ENCODE results near the gene IMPDH2.

IMPDH2 gene

GRCh38 chr3:49017971-49018706 lies 11.1 kb downstream of the IMPDH2 start, which contains the start of gene DALRD3:
DALRD3 (minus strand) TSS chr3:49018580; CDS start chr3:49018564, 16 bp downstream.
- TF ChIP-seq CTCF (conservative IDR thresholded peaks at IDR 0.05; ENCODE audit: low read depth, low read length), result no peak
- peak within 1 kb of the TSS; percentile 88 for H3K4me3 ChIP-seq (ENCODE audit: low read depth, low read length)
- DNase-seq (ENCODE audit: low read depth), result peak; percentile 72

DNA sequence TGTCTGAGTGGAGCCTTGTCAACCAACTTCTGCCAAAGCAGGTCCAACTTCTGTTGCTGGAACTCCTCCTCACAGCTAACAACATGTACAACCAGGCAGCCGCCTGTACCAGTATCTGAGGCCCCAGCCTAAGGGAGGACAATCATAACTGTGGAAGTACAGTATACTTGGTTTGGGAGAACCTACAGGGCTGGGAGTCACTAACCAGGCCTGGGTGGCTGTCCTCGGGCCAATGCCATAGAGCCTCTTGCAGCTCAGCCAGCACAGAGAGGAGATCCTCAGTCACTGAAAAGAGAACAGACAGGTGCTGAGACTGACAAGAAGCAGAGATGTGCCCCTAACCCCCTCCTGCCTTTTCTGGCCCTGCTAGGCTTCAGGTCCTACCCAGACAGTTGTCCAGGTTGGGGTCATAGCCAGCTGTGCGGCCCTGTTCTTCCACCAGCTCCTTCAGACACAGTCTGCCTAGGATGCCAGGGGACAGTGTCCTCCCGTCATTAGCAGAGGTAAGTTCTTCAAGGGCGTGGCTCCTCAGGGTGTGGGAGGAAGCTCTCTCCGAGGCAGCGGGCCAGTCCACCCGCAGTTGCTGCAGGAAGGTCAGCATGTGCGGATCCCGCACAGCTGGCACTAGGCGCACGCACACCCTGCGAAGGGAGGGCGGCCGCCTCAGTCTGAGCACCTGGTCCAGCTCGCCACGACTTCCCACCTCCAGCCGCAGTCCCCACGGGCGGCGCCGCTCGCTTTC lies 11.8 kb downstream of the IMPDH2 start:
- no peak for DNase-seq (ENCODE audit: low read depth)
- TF ChIP-seq CTCF (conservative IDR thresholded peaks at IDR 0.05; ENCODE audit: low read depth, low read length), result no peak
- H3K4me3 ChIP-seq (ENCODE audit: low read depth, low read length), result peak overlapping the region; percentile 88

GRCh38 chr3:49016414-49017228 lies 12.6 kb downstream of the IMPDH2 start:
- H3K4me3 ChIP-seq (ENCODE audit: low read depth, low read length), result no peak overlapping the region
- TF ChIP-seq CTCF (conservative IDR thresholded peaks at IDR 0.05; ENCODE audit: low read depth, low read length), result no peak
- DNase-seq (ENCODE audit: low read depth), result no peak

DNA sequence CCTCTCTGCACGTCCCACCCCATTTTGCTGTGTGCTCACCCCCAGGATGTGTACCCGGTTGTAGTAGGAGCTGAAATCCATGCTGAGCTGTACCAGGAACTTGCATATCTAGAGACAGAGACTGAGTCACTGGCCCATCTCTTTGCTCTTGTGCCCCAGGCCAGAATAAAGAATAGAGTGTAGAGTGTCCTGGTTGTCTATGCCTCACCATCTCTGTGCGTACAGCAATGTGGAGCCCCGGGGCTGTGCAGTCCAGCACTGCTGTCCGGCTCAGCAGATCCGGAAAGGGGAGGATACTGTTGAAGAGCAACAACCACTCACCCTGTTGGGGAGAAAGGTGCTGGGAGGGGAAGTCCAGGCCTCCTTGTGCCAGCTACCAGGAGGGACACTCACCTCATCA lies 13.4 kb downstream of the IMPDH2 start:
- no peak for TF ChIP-seq CTCF (conservative IDR thresholded peaks at IDR 0.05; ENCODE audit: low read depth, low read length)
- no peak for DNase-seq (ENCODE audit: low read depth)
- H3K4me3 ChIP-seq (ENCODE audit: low read depth, low read length), result no peak overlapping the region

- no peak for TF ChIP-seq CTCF (conservative IDR thresholded peaks at IDR 0.05; ENCODE audit: low read depth, low read length)
- no peak for DNase-seq (ENCODE audit: low read depth)
- no peak overlapping the region for H3K4me3 ChIP-seq (ENCODE audit: low read depth, low read length)
Observed at GRCh38 chr3:49015072-49015471, 14.1 kb downstream of the IMPDH2 start.

DNA sequence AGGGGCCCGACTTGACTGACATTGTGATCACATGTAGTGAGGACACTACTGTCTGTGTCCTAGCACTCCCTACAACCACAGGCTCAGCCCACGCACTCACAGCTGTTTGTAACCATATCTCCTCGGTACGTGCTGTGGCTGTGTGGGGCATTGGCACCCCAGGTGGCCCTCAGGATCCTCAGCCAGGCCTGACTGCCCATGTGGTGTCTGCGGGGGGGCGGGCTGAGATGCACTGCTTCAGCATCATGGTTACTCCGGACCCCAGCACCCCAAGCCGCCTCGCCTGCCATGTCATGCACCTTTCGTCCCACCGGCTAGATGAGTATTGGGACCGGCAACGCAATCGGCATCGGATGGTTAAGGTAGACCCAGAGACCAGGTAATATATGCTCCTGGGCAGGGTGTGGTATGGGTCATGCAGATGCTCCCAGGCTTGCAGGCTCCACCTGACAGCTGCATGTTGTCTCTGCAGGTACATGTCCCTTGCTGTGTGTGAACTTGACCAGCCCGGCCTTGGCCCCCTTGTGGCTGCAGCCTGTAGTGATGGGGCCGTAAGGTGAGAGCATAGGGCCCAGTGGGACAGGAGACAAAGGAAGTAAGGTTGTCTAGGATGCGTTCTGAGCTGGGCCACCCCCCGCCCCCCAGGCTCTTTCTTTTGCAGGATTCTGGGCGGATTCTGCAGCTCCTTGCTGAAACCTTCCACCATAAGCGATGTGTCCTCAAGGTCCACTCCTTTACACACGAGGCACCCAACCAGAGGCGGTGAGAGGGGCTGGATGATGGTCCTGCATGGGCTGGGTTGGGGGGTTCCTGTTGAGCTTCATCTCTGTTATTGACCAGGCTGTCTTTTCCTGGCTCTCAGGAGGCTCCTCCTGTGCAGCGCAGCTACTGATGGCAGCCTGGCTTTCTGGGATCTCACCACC lies 15.2 kb downstream of the IMPDH2 start:
- peak; percentile 60 for DNase-seq (ENCODE audit: low read depth)
- no peak overlapping the region for H3K4me3 ChIP-seq (ENCODE audit: low read depth, low read length)

More for the DNA sequence above, 15.2 kb downstream of the IMPDH2 start:
- TF ChIP-seq CTCF (conservative IDR thresholded peaks at IDR 0.05; ENCODE audit: low read depth, low read length), result peak; percentile 81

Measured in choroid plexus epithelial cell (primary cell).